IMR-90 (cell line): ENCODE data around the gene EGLN1. TPM values are rescaled to one million over a fixed set of nuclear protein-coding genes. Genes with fewer than 3 reads are reported as not detected.

Experiments
- ATAC-seq: fragments of 200-7000 bp; cut with Tn5 transposase; 2 replicates; pipeline ENCODE4 v1.9.1; 2020; ENCODE audit warnings: low read depth, mild to moderate bottlenecking, moderate library complexity
- BruUV-seq: library from RNA; stranded (reverse); fragments of 400-500 nt; replicated peaks from 2 replicates; lab custom pipeline; 2021; lab: Mats Ljungman, UMichigan
- CTCF ChIA-PET: fragments of 300-600 bp; formaldehyde crosslinking; extraction: SDS; loops from one replicate; lab custom pipeline; 2021; ENCODE audit warnings: antibody characterized with exemption; lab: Yijun Ruan, JAX
- POLR2A ChIA-PET: fragments of 300-600 bp; sonication (Branson Sonifier 250); formaldehyde crosslinking; loops from one replicate; lab custom pipeline; 2022; ENCODE audit warnings: antibody characterized with exemption; ENCODE audit not compliant: unreplicated experiment; lab: Charles Lee
- DNase-seq: peaks from one replicate; pipeline ENCODE4 v3.0.0; 2013
- H2AFZ ChIP-seq: replicated peaks from 2 replicates; pipeline ENCODE3; 2013; ENCODE audit warnings: low read length, mild to moderate bottlenecking; ENCODE audit not compliant: poor library complexity
- H2AK5ac ChIP-seq: 2 replicates; pipeline ENCODE4 v1.6.1; 2013; ENCODE audit warnings: low read depth, low read length, inconsistent platforms
- H2AK9ac ChIP-seq: replicated peaks from 2 replicates; pipeline ENCODE3; 2013; ENCODE audit warnings: mild to moderate bottlenecking, low read depth, low read length, moderate library complexity; ENCODE audit not compliant: poor library complexity
- H2BK120ac ChIP-seq: 2 replicates; pipeline ENCODE4 v1.6.1; 2013; ENCODE audit warnings: low read depth, low read length, inconsistent platforms
- H2BK15ac ChIP-seq: 3 replicates; pipeline ENCODE4 v1.6.1; 2013; ENCODE audit warnings: low read depth, low read length, inconsistent platforms
- H2BK20ac ChIP-seq: 2 replicates; pipeline ENCODE4 v1.6.1; 2013; ENCODE audit warnings: low read depth, mild to moderate bottlenecking, inconsistent platforms, low read length, moderate library complexity
- H2BK5ac ChIP-seq: 2 replicates; pipeline ENCODE4 v1.6.1; 2013; ENCODE audit warnings: mild to moderate bottlenecking, low read depth, low read length, inconsistent platforms; ENCODE audit not compliant: poor library complexity, severe bottlenecking
- H3K14ac ChIP-seq: replicated peaks from 2 replicates; pipeline ENCODE4 v1.6.1; 2013; ENCODE audit warnings: low read depth, low read length, inconsistent platforms
- H3K18ac ChIP-seq: 2 replicates; pipeline ENCODE4 v1.6.1; 2013; ENCODE audit warnings: low read depth, low read length, control low read depth
- H3K23ac ChIP-seq: 2 replicates; pipeline ENCODE4 v1.6.1; 2013; ENCODE audit warnings: low read depth, low read length, inconsistent platforms
- H3K27ac ChIP-seq: 2 replicates; pipeline ENCODE4 v1.5.1; 2013; ENCODE audit warnings: mild to moderate bottlenecking, control low read depth, low read length; ENCODE audit not compliant: insufficient read depth
- H3K27me3 ChIP-seq: 2 replicates; pipeline ENCODE4 v1.6.1; 2013; ENCODE audit warnings: low read length; ENCODE audit not compliant: control insufficient read depth, insufficient read depth
- H3K36me3 ChIP-seq: 2 replicates; pipeline ENCODE4 v1.6.1; 2013; ENCODE audit warnings: low read length, mixed read lengths; ENCODE audit not compliant: control insufficient read depth, insufficient read depth
- H3K4ac ChIP-seq: 2 replicates; pipeline ENCODE4 v1.6.1; 2013; ENCODE audit warnings: low read depth, low read length, inconsistent platforms
- H3K4me1 ChIP-seq: 2 replicates; pipeline ENCODE4 v1.6.1; 2013; ENCODE audit warnings: low read length, mixed read lengths; ENCODE audit not compliant: control insufficient read depth, insufficient read depth
- H3K4me2 ChIP-seq: 2 replicates; pipeline ENCODE4 v1.6.1; 2013; ENCODE audit warnings: low read depth, mild to moderate bottlenecking, control low read depth, low read length, moderate library complexity
- H3K4me3 ChIP-seq: 2 replicates; pipeline ENCODE4 v1.5.1; 2013; ENCODE audit warnings: low read depth, mild to moderate bottlenecking, control low read depth, low read length, moderate library complexity; ENCODE audit not compliant: insufficient read depth
- H3K56ac ChIP-seq: 2 replicates; pipeline ENCODE4 v1.6.1; 2013; ENCODE audit warnings: low read length, inconsistent platforms; ENCODE audit not compliant: insufficient read depth; ENCODE audit errors: extremely low read depth
- H3K79me1 ChIP-seq, 2 experiments: 2 replicates each; pipeline ENCODE4 v1.6.1; 2013; ENCODE audit warnings: low read length in 2 of 2, inconsistent platforms in 1 of 2, low read depth in 1 of 2
- H3K9ac ChIP-seq: 2 replicates; pipeline ENCODE4 v1.6.1; 2013; ENCODE audit warnings: low read depth, low read length, control low read depth
- H3K9me1 ChIP-seq: 2 replicates; pipeline ENCODE4 v1.6.1; 2013; ENCODE audit warnings: low read length, inconsistent platforms; ENCODE audit not compliant: insufficient read depth
- H3K9me3 ChIP-seq: 2 replicates; pipeline ENCODE4 v1.6.1; 2013; ENCODE audit warnings: low read length; ENCODE audit not compliant: control insufficient read depth, insufficient read depth
- H4K20me1 ChIP-seq: 2 replicates; pipeline ENCODE4 v1.6.1; 2013; ENCODE audit warnings: low read length, inconsistent platforms; ENCODE audit not compliant: insufficient read depth
- H4K5ac ChIP-seq: 2 replicates; pipeline ENCODE4 v1.6.1; 2013; ENCODE audit warnings: mild to moderate bottlenecking, low read depth, low read length, control low read depth
- H4K8ac ChIP-seq, 2 experiments: 2 replicates each; pipeline ENCODE4 v1.6.1; 2013; ENCODE audit warnings: low read depth in 2 of 2, low read length in 2 of 2, control low read depth in 1 of 2, inconsistent platforms in 1 of 2
- H4K91ac ChIP-seq: 2 replicates; pipeline ENCODE4 v1.6.1; 2013; ENCODE audit warnings: low read depth, low read length, inconsistent platforms; ENCODE audit not compliant: insufficient read depth
- BHLHE40 ChIP-seq: fragments of 150-350 bp; IDR thresholded peaks from 2 replicates; pipeline ENCODE4 v1.6.1; 2016; ENCODE audit warnings: mild to moderate bottlenecking, low read depth, low read length
- CHD1 ChIP-seq: IDR thresholded peaks from 2 replicates; pipeline ENCODE4 v1.6.1; 2012; ENCODE audit warnings: low read depth, low read length, improper control_type of control experiment
- FOS ChIP-seq: fragments of 150-350 bp; IDR thresholded peaks from 2 replicates; pipeline ENCODE4 v1.6.1; 2016; ENCODE audit warnings: low read depth, low read length
- MAFK ChIP-seq: IDR thresholded peaks from 2 replicates; pipeline ENCODE4 v1.6.1; 2012; ENCODE audit warnings: low read depth, low read length, improper control_type of control experiment
- MAZ ChIP-seq: IDR thresholded peaks from 2 replicates; pipeline ENCODE4 v1.6.1; 2012; ENCODE audit warnings: low read depth, mild to moderate bottlenecking, low read length, improper control_type of control experiment, moderate library complexity, borderline replicate concordance
- MXI1 ChIP-seq: IDR thresholded peaks from 2 replicates; pipeline ENCODE4 v1.6.1; 2012; ENCODE audit warnings: low read depth, mild to moderate bottlenecking, low read length, moderate library complexity, borderline replicate concordance
- NFE2L2 ChIP-seq: fragments of 150-350 bp; IDR thresholded peaks from 2 replicates; pipeline ENCODE4 v1.6.1; 2016; ENCODE audit warnings: low read depth, mild to moderate bottlenecking, low read length
- POLR2A ChIP-seq: IDR thresholded peaks from 2 replicates; pipeline ENCODE4 v1.6.1; 2012; ENCODE audit warnings: mild to moderate bottlenecking, low read depth, low read length
- RAD21 ChIP-seq: IDR thresholded peaks from 2 replicates; pipeline ENCODE4 v1.6.1; 2012; ENCODE audit warnings: low read length, improper control_type of control experiment
- RCOR1 ChIP-seq: IDR thresholded peaks from 2 replicates; pipeline ENCODE4 v1.6.1; 2012; ENCODE audit warnings: mild to moderate bottlenecking, low read length, improper control_type of control experiment; ENCODE audit not compliant: insufficient replicate concordance
- RFX5 ChIP-seq: IDR thresholded peaks from 2 replicates; pipeline ENCODE4 v1.8.0; 2012; ENCODE audit warnings: low read depth, mild to moderate bottlenecking, low read length, moderate library complexity
- SMC3 ChIP-seq: fragments of 150-350 bp; IDR thresholded peaks from 2 replicates; pipeline ENCODE4 v1.6.1; 2016; ENCODE audit warnings: low read depth, mild to moderate bottlenecking, antibody characterized with exemption, low read length, moderate library complexity
- WGBS, 2 experiments: methylation state at CpG; one replicate each; pipeline versions ENCODE4 v1.1.5 to v1.1.7; 2013; ENCODE audit warnings: missing lambda C conversion rate in 2 of 2; ENCODE audit not compliant: insufficient read length in 1 of 2; ENCODE audit errors: extremely low coverage in 2 of 2; 5-methylcytosine and 5-hydroxymethylcytosine counted together
- dilution Hi-C: fragments of 300-500 bp; cut with HindIII; formaldehyde crosslinking; loops from one replicate; pipeline ENCODE4 v1.14.3; 2018; ENCODE audit warnings: low sequenced_read_pairs; ENCODE audit not compliant: unreplicated experiment
- in situ Hi-C: fragments of 300-500 bp; cut with MboI; formaldehyde crosslinking; loops from 3 replicates; pipeline ENCODE4 v1.14.3; 2019; ENCODE audit warnings: low sequenced_read_pairs, inconsistent platforms, mixed read lengths
- intact Hi-C: fragments of 100-400 bp; cut with micrococcal nuclease; formaldehyde crosslinking; loops from 2 replicates; pipeline ENCODE4 v1.10.0; 2022
- polyA plus RNA-seq, 3 experiments: library from polyadenylated mRNA; depleted of rRNA; stranded (reverse); fragments of >200 nt; gene quantifications; 2 replicates each; pipeline ENCODE4 v1.2.3, GENCODE V29; 2012; ENCODE audit warnings: low replicate concordance in 1 of 3
- total RNA-seq: library from RNA; depleted of rRNA; stranded (reverse); fragments of >200 nt; gene quantifications from 2 replicates; pipeline ENCODE4 v1.2.3, GENCODE V29; 2012
- TF ChIP-seq, protein P1 (sequence below): conservative IDR thresholded peaks from 2 replicates; pipeline ENCODE4 v1.5.1; 2012; ENCODE audit warnings: mild to moderate bottlenecking, low read depth, low read length, improper control_type of control experiment
- TF ChIP-seq, protein P2 (sequence below): fragments of 150-350 bp; IDR thresholded peaks from 2 replicates; pipeline ENCODE4 v1.6.1; 2017; ENCODE audit warnings: mild to moderate bottlenecking, antibody characterized with exemption, low read length, low read depth
- TF ChIP-seq, protein P3 (sequence below): fragments of 150-350 bp; IDR thresholded peaks from 2 replicates; pipeline ENCODE4 v1.6.1; 2016; ENCODE audit warnings: low read depth, mild to moderate bottlenecking, low read length, moderate library complexity, borderline replicate concordance

EGLN1 gene
- total and polyA plus RNA-seq, 2 of the 4 experiments (the other 2 are of a cell fraction), result 25.7 to 26.9 TPM

DNA sequence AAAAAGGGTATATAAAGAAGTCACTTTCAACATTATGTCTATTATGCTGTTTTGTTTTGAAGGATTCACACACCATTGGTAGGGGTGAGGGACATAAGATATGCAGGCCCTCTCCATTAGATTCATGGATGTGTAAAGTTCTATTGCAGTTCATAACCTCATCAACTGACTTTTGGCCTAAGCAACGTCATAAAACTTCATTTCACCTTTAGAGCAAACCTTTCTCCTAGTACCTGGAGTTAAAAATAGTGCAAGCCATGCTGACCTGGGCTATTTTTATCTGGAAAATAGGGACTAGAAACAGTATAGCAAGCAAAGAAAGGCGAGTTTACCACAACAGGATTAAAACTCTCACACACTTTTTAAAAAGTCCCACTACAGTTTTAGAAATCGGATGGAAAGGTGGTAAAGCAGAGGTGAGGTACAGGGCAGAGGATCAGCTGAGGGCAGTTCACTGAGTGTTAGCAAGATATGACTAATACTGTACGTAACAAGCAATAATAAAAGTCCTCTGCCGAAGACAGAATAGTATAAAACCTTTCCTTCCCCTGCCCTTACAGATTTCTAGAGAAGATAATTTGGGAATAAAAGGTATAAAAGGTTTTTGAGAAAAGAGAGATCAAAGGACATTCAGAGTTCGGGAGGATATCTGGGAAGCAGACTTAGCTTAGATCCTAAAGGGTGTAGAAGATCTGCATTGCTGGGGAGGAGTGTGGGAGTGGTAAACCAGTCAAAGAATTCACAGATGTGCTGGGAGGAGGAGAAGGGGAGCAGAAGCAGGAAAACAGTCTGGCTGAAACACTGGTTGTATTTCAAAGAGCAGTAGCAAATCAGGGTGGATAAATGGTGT, 14.3 kb downstream of the EGLN1 start:
- POLR2A ChIA-PET, result no interaction called here
- Histone ChIP-seq H2AK9ac (no peak overlapping the region), H3K14ac (no peak overlapping the region), H4K5ac (no peak overlapping the region), H4K8ac (no peak overlapping the region), H3K79me1 (peaks cover 3 to 49% of the 10 kb centered on the region in 2 experiments; a peak in 3 of 4 replicates), H3K27ac (no peak overlapping the region), H2BK120ac (no peak overlapping the region), H3K23ac (no peak overlapping the region), H4K20me1 (peaks cover 54% of the 10 kb centered on the region), H3K9me1 (peaks cover 6% of the 10 kb centered on the region), H3K18ac (no peak overlapping the region), H4K91ac (no peak overlapping the region), H2BK20ac (no peak overlapping the region), H3K4ac (no peak overlapping the region), H2AFZ (no peak overlapping the region), H2BK5ac (no peak overlapping the region), H2BK15ac (no peak overlapping the region), H3K9me3 (no peaks in the 10 kb centered on the region), H3K4me2 (peak overlapping the region; percentile 76; the same call in 1 of the 2 replicates), H3K4me1 (peaks cover 12% of the 10 kb centered on the region), H3K36me3 (peaks cover 1% of the 10 kb centered on the region; the same call in 1 of the 2 replicates), H3K27me3 (no peaks in the 10 kb centered on the region), H3K9ac (no peak overlapping the region), H3K4me3 (no peak overlapping the region; the same call in 1 of the 2 replicates), H3K56ac (no peak overlapping the region), H2AK5ac (no peak overlapping the region)
- ATAC-seq (peak; percentile 79), DNase-seq (peak; percentile 46)
- dilution Hi-C loops, result no loop called here
- CTCF ChIA-PET, result no interaction called here
- BruUV-seq, result no TSS peak
- in situ Hi-C loops, result no loop called here
- 54 to 100% methylated on average over 1 of the region's 6 CpGs for WGBS, 2 experiments
- intact Hi-C loops, result no loop called here
- TF ChIP-seq, protein P1, sequence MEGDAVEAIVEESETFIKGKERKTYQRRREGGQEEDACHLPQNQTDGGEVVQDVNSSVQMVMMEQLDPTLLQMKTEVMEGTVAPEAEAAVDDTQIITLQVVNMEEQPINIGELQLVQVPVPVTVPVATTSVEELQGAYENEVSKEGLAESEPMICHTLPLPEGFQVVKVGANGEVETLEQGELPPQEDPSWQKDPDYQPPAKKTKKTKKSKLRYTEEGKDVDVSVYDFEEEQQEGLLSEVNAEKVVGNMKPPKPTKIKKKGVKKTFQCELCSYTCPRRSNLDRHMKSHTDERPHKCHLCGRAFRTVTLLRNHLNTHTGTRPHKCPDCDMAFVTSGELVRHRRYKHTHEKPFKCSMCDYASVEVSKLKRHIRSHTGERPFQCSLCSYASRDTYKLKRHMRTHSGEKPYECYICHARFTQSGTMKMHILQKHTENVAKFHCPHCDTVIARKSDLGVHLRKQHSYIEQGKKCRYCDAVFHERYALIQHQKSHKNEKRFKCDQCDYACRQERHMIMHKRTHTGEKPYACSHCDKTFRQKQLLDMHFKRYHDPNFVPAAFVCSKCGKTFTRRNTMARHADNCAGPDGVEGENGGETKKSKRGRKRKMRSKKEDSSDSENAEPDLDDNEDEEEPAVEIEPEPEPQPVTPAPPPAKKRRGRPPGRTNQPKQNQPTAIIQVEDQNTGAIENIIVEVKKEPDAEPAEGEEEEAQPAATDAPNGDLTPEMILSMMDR, result no peak
- TF ChIP-seq MAZ, result no peak
- no peak for TF ChIP-seq CHD1
- no peak for TF ChIP-seq MXI1
- TF ChIP-seq FOS, result no peak
- TF ChIP-seq, protein P2, sequence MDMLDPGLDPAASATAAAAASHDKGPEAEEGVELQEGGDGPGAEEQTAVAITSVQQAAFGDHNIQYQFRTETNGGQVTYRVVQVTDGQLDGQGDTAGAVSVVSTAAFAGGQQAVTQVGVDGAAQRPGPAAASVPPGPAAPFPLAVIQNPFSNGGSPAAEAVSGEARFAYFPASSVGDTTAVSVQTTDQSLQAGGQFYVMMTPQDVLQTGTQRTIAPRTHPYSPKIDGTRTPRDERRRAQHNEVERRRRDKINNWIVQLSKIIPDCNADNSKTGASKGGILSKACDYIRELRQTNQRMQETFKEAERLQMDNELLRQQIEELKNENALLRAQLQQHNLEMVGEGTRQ, result no peak
- TF ChIP-seq, protein P3, sequence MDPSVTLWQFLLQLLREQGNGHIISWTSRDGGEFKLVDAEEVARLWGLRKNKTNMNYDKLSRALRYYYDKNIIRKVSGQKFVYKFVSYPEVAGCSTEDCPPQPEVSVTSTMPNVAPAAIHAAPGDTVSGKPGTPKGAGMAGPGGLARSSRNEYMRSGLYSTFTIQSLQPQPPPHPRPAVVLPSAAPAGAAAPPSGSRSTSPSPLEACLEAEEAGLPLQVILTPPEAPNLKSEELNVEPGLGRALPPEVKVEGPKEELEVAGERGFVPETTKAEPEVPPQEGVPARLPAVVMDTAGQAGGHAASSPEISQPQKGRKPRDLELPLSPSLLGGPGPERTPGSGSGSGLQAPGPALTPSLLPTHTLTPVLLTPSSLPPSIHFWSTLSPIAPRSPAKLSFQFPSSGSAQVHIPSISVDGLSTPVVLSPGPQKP, result no peak
- TF ChIP-seq POLR2A, result no peak
- TF ChIP-seq BHLHE40, result no peak
- TF ChIP-seq MAFK, result no peak
- no peak for TF ChIP-seq RCOR1
- no peak for TF ChIP-seq RFX5
- no peak for TF ChIP-seq RAD21
- no peak for TF ChIP-seq SMC3
- no peak for TF ChIP-seq NFE2L2
